GM06990 (cell line): ENCODE data around the gene DICER1.
"Not testable (repeated sequence)": the region's sequence is repeated elsewhere in the genome, so short reads cannot be mapped to it uniquely, and the experiment has no call there.

Experiments used
- DNase-seq: peaks from one replicate; pipeline ENCODE4 v3.0.0-alpha.2; 2011; ENCODE audit not compliant: insufficient read length; ENCODE audit errors: extremely low read depth
- H3K27me3 ChIP-seq: replicated peaks from 2 replicates; pipeline ENCODE4 v1.6.0; 2011; ENCODE audit warnings: low read length; ENCODE audit not compliant: control insufficient read depth, insufficient read depth
- H3K36me3 ChIP-seq: 2 replicates; pipeline ENCODE4 v1.5.1; 2011; ENCODE audit warnings: low read length; ENCODE audit not compliant: control insufficient read depth, insufficient read depth
- H3K4me3 ChIP-seq: replicated peaks from 2 replicates; pipeline ENCODE4 v1.5.1; 2011; ENCODE audit warnings: low read depth, mild to moderate bottlenecking, control low read depth, low read length
- TF ChIP-seq, protein P1 (sequence below): IDR thresholded peaks from 2 replicates; pipeline ENCODE4 v1.5.1; 2011; ENCODE audit warnings: low read length, control low read depth, mild to moderate bottlenecking, inconsistent platforms; ENCODE audit not compliant: insufficient read depth, poor library complexity, severe bottlenecking

The DICER1 gene

DNA sequence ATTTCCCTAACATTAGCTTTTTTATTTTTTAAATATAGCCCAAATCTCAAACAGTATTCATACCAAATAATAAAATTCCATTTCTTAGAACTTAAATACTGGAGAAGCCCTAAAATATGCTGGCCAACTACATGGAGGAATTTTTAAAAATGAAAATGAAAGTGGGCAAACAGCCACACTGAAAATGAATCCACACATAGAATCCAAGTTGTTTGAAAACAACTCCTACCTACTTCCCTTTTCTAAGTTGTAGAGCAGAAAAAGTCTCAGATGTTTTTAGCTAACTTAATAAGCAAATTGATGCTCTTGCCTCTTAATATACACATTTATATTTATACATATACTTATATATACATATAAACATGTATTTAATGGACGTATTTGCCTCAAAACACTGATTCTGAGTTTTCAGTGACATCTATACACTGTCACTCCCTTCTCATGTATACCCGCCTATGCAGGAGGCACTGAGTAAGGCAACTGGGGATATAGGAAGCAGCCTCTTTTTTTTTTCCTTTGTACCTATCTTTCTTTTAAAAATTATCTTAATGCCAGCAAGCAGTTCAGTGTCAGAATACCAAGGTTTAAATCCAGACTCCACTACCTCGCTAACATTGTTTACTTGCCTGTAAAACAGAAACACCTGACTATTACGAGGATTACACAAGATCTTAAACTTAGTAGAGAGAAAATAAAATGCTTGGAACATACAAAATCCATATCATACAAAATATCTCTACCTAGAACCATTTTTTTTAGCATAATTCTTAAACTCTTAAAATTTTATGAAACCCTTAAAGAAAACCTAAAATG lies 13.3 kb downstream of the DICER1 start:
- no peak overlapping the region for H3K4me3 ChIP-seq
- H3K27me3 ChIP-seq: no peaks in the 10 kb centered on the region
- no peak for DNase-seq
- no peaks in the 10 kb centered on the region for H3K36me3 ChIP-seq
- TF ChIP-seq, protein P1, sequence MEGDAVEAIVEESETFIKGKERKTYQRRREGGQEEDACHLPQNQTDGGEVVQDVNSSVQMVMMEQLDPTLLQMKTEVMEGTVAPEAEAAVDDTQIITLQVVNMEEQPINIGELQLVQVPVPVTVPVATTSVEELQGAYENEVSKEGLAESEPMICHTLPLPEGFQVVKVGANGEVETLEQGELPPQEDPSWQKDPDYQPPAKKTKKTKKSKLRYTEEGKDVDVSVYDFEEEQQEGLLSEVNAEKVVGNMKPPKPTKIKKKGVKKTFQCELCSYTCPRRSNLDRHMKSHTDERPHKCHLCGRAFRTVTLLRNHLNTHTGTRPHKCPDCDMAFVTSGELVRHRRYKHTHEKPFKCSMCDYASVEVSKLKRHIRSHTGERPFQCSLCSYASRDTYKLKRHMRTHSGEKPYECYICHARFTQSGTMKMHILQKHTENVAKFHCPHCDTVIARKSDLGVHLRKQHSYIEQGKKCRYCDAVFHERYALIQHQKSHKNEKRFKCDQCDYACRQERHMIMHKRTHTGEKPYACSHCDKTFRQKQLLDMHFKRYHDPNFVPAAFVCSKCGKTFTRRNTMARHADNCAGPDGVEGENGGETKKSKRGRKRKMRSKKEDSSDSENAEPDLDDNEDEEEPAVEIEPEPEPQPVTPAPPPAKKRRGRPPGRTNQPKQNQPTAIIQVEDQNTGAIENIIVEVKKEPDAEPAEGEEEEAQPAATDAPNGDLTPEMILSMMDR: no peak

- Histone ChIP-seq H3K36me3 (no peaks in the 10 kb centered on the region), H3K4me3 (no peak overlapping the region), H3K27me3 (no peaks in the 10 kb centered on the region)
- DNase-seq: no peak
- TF ChIP-seq, protein P1: no peak
Measured at GRCh38 chr14:95142208-95142607, 15.1 kb downstream of the DICER1 start.

GRCh38 chr14:95141684-95142083 lies 15.6 kb downstream of the DICER1 start:
- no peaks in the 10 kb centered on the region for H3K36me3 ChIP-seq
- no peaks in the 10 kb centered on the region for H3K27me3 ChIP-seq
- TF ChIP-seq, protein P1: no peak
- no peak overlapping the region for H3K4me3 ChIP-seq
- DNase-seq: no peak

DNA sequence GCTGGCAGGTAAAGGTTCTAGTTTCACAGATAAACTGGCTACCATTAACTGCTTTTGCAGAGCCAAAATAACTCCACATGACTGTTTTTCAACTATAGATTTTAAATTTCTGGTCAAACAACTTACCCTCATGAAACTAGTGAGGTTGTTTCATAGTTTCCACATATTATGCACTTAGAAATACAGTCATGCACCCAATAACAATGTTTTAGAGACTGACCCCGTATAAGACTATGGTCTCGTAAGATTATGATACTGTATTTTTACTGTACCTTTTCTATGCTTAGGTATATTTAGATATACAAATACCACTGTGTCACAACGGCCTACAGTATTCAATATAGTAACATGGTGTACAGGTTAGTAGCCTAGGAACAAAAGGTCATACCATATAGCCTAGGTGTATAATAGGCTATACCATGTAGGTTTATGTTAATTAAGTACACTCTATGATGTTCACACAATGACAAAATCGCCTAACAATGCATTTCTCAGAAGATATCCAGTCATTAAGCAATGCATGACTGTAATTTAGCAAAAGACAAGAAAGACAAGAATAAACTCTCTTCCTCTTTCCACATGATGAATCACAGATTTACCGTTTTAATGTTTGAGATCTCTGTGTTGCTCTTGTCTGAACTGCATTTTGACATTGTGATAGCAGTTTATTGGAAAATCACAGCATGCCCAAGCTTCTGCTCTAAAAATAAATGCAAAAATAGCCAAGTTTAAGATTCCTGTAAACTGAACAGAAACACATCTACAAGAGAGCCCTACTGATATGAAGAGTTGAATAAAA lies 17.1 kb downstream of the DICER1 start:
- Histone ChIP-seq H3K4me3 (no peak overlapping the region), H3K36me3 (no peaks in the 10 kb centered on the region), H3K27me3 (no peaks in the 10 kb centered on the region)
- no peak for DNase-seq
- TF ChIP-seq, protein P1: no peak

DNA sequence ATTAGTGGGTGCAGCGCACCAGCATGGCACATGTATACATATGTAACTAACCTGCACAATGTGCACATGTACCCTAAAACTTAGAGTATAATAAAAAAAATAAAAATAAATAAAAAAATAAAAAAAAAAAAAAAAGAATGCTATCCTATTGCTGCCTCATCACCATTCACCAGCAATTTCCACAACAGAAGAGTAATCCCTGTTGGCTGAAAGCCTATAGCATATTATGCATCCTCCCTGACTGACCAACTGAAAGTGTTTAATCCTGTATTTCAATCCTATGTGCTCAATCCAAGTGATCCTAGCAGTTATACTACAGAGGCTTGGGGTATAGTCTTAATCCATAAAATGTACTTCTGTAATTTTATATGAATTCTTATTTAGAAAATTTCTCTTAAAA lies 18.5 kb downstream of the DICER1 start:
- no peaks in the 10 kb centered on the region for H3K36me3 ChIP-seq
- H3K27me3 ChIP-seq: no peaks in the 10 kb centered on the region
- H3K4me3 ChIP-seq: no peak overlapping the region
- TF ChIP-seq, protein P1: no peak
- DNase-seq: no peak

GRCh38 chr14:95138455-95138854 lies 18.9 kb downstream of the DICER1 start:
- H3K36me3 ChIP-seq, H3K4me3 ChIP-seq, H3K27me3 ChIP-seq, DNase-seq: not testable (repeated sequence)
